ENCODE results near the gene AQP3.

- no peak for TF ChIP-seq CTCF (conservative IDR thresholded peaks at IDR 0.05)
- no peak for TF ChIP-seq ZFX (IDR thresholded peaks at IDR 0.05)
Observed at GRCh38 chr9:33433871-33434270, 13.5 kb downstream of the AQP3 start.

Data from C4-2B (cell line).